Umbilical cord (tissue), 2 donors: ENCODE data around the gene ANGPTL4. TPM values are rescaled to one million over a fixed set of nuclear protein-coding genes. Genes with fewer than 3 reads are reported as not detected.
A peak's percentile ranks its signal among the peaks of the same experiment; 100 is the strongest.

Source experiments
- DNase-seq: peaks from one replicate; pipeline ENCODE4 v3.0.0-alpha.2; 2015; ENCODE audit warnings: low spot score
- total RNA-seq: library from RNA; depleted of rRNA; stranded (reverse); fragments of >200 nt; gene quantifications from one replicate; pipeline ENCODE4 v1.2.3, GENCODE V29; 2014; ENCODE audit warnings: low replicate concordance; ENCODE audit not compliant: insufficient read depth

The ANGPTL4 gene
- total RNA-seq, 1 donor from 2014 or later: 5.3 TPM

GRCh38 chr19:8387688-8388611 lies 24.0 kb downstream of the ANGPTL4 start:
- no peak for DNase-seq

- no peak for DNase-seq
These were observed 24.6 kb downstream of the ANGPTL4 start for GRCh38 chr19:8388612-8388958.

- DNase-seq: peak; percentile 100
These were observed 26.1 kb downstream of the ANGPTL4 start, which contains the start of gene RAB11B for GRCh38 chr19:8389891-8390616. Gene RAB11B (plus strand): TSS chr19:8390360. CDS start chr19:8390417, 57 bp downstream.

- DNase-seq: peak; percentile 91
These were observed 26.6 kb downstream of the ANGPTL4 start for GRCh38 chr19:8390617-8390981.

GRCh38 chr19:8391198-8392016 lies 27.5 kb downstream of the ANGPTL4 start:
- DNase-seq: no peak

GRCh38 chr19:8392017-8392591 lies 28.1 kb downstream of the ANGPTL4 start:
- DNase-seq: peak; percentile 57

GRCh38 chr19:8393192-8393870 lies 29.4 kb downstream of the ANGPTL4 start:
- no peak for DNase-seq

GRCh38 chr19:8393871-8394250 lies 29.9 kb downstream of the ANGPTL4 start:
- no peak for DNase-seq

GRCh38 chr19:8395621-8396082 lies 31.7 kb downstream of the ANGPTL4 start:
- DNase-seq: no peak

- DNase-seq: no peak
These were observed 32.2 kb downstream of the ANGPTL4 start for GRCh38 chr19:8396185-8396562.

GRCh38 chr19:8396563-8397203 lies 32.7 kb downstream of the ANGPTL4 start:
- peak; percentile 46 for DNase-seq

- no peak for DNase-seq
These were observed 33.3 kb downstream of the ANGPTL4 start for GRCh38 chr19:8397271-8397670.

- no peak for DNase-seq
These were observed 33.9 kb downstream of the ANGPTL4 start for GRCh38 chr19:8397746-8398310.

GRCh38 chr19:8398311-8398771 lies 34.4 kb downstream of the ANGPTL4 start:
- DNase-seq: no peak

GRCh38 chr19:8399681-8400188 lies 35.8 kb downstream of the ANGPTL4 start:
- DNase-seq: no peak

GRCh38 chr19:8401981-8402411 lies 38.0 kb downstream of the ANGPTL4 start:
- DNase-seq: no peak

- no peak for DNase-seq
These were observed 39.3 kb downstream of the ANGPTL4 start for GRCh38 chr19:8403098-8403819.

- DNase-seq: no peak
These were observed 39.8 kb downstream of the ANGPTL4 start for GRCh38 chr19:8403820-8404109.
